Adrenal gland (tissue), 12 donors: ENCODE measurements around the gene ZNF469. TPM values are rescaled to one million over a fixed set of nuclear protein-coding genes. Genes with fewer than 3 reads are reported as not detected.

Source experiments
- DNase-seq, 7 donors: peaks; one replicate each; pipeline ENCODE4 v3.0.0-alpha.2; 2019 to 2020
- H3K27ac ChIP-seq, 5 donors: fragments of 200-600 bp; sonication (generic) in 4 of 5; 1 replicate in 3 of 5; 2 replicates in 2 of 5; pipeline versions ENCODE4 v1.5.1 to v1.8.0; 2016 to 2020; ENCODE audit warnings: mild to moderate bottlenecking in 1 of 5
- H3K27me3 ChIP-seq: fragments of 200-600 bp; 2 replicates; pipeline ENCODE4 v1.8.0; 2021
- H3K36me3 ChIP-seq, 2 donors: fragments of 200-600 bp; replicated peaks in 1 of 2; 1 replicate in 1 of 2; 2 replicates in 1 of 2; pipeline versions ENCODE4 v1.5.1 to v1.8.0; 2018 to 2022
- H3K4me1 ChIP-seq, 2 donors: fragments of 200-600 bp; replicated peaks in 1 of 2; 1 replicate in 1 of 2; 2 replicates in 1 of 2; pipeline versions ENCODE4 v1.5.1 to v1.8.0; 2018 to 2021
- H3K4me3 ChIP-seq, 4 donors: fragments of 200-600 bp; sonication (generic) in 3 of 4; one replicate each; pipeline ENCODE4 v1.5.1; 2016 to 2018
- H3K9me3 ChIP-seq, 3 donors: fragments of 200-600 bp; sonication (generic) in 1 of 3; replicated peaks in 1 of 3; 1 replicate in 2 of 3; 2 replicates in 1 of 3; pipeline versions ENCODE4 v1.5.1 to v1.8.0; 2016 to 2021
- POLR2A ChIP-seq, 2 donors: fragments of 450-650 bp; IDR thresholded peaks; one replicate each; pipeline ENCODE4 v1.6.1; 2017; ENCODE audit warnings: antibody characterized with exemption in 2 of 2, mild to moderate bottlenecking in 2 of 2, moderate library complexity in 1 of 2
- WGBS, 4 donors: extraction: QIAGEN DNeasy Blood & Tissue Kit in 2 of 4; methylation state at CpG; one replicate each; pipeline versions ENCODE4 v1.1.5 to v1.1.7; 2013 to 2017; 5-methylcytosine and 5-hydroxymethylcytosine counted together
- intact Hi-C, 2 donors: fragments of 100-400 bp; cut with DNase I; formaldehyde crosslinking; loops; one replicate each; pipeline versions ENCODE4 v1.14.1 to v1.15.0; 2022 to 2023
- polyA plus RNA-seq, 3 donors: library from polyadenylated mRNA; stranded (reverse); fragments of 200-250 nt in 2 of 3; fragments of 350-450 nt in 1 of 3; fragmentation: Illumina TruSeq in 1 of 3; extraction: RNeasy Lipid Tissue Mini Kit (QIAGEN cat#74804) in 1 of 3; gene quantifications; one replicate each; pipeline ENCODE4 v1.2.3, GENCODE V29; 2013 to 2014
- total RNA-seq, 9 donors: library from RNA; depleted of rRNA in 4 of 9; stranded (reverse); fragments of >200 nt in 4 of 9; fragments of 120-200 nt in 1 of 9; fragmentation: NEBNext Ultra II Directional in 1 of 9; extraction: Animal tissue kit (Norgen Biotek cat#: 25700) in 1 of 9; gene quantifications; one replicate each; pipeline versions ENCODE4 v1.1.0 to v1.2.4, GENCODE V29; 2013 to 2023
- TF ChIP-seq, protein P1 (sequence below), 6 experiments: fragments of 450-650 bp in 4 of 6; fragments of 200-600 bp in 2 of 6; sonication (generic) in 1 of 6; IDR thresholded peaks; 1 replicate in 5 of 6; 2 replicates in 1 of 6; pipeline versions ENCODE4 v1.5.1 to v1.8.0; 2016 to 2021; ENCODE audit warnings: antibody characterized with exemption in 6 of 6, mild to moderate bottlenecking in 2 of 6, moderate library complexity in 1 of 6
- donor health status: healthy with polysubstance abuse.
- donor health status: Bipolar disorder and iron deficiency.
- donor health status: DM: yes; HTN: yes; CAD: no.
- donor health status: DM: no; HTN: no; CAD: no.
- donor health status: DM: no; HTN: no; CAD: no.
- donor health status: DM: yes; HTN: yes; CAD: no.

ZNF469 gene
- total and polyA plus RNA-seq, 12 donors, result 0.18 to 5.7 (median 1.9) TPM

DNA sequence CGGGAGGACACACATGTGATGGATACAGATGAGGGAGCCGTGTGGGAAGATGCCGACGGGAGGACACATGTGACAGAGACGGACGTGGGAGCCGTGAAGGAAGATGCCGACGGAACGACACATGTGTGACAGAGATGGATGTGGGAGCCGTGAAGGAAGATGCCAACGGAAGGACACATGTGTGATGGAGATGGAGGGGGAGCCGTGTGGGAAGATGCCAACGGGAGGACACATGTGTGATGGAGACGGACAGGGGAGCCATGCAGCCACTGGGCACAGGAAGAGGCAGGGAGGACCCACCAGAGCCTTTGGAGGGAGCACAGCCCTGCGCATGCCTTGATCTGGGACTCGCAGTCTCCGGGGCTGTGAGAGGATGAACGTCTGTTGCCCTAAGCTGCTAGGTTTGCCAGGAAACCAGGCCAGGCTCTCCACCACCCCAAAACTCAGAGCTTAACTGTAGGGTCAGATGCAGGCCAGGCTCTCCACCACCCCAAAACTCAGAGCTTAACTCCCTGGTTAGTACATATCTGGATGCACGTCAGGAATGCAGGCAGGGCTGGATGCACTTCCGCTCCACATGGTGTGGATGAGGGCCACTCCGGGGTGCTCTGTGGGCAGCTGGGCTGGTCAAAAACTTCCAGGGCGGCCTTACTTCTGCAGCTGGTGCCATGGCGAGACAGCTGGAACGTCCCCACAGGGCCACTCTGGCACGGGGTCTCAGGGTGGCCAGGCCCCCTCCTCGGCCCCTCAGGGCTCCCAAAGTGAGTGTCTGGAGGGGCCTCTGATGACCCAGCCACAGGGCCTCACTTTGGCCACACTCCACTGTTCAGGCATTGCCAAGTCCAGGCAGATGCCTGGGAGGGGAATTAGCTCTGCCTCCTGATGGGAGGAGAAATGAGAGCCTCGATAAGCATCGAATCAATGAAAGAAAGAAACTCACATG, 47.7 kb upstream of the ZNF469 start:
- Histone ChIP-seq H3K27ac (no peak overlapping the region), H3K36me3 (no peaks in the 10 kb centered on the region), H3K9me3 (no peaks in the 10 kb centered on the region), H3K27me3 (no peaks in the 10 kb centered on the region), H3K4me3 (no peak overlapping the region), H3K4me1 (peaks cover 0 to 8% of the 10 kb centered on the region in 2 donors)
- DNase-seq, result no peak
- TF ChIP-seq, protein P1, sequence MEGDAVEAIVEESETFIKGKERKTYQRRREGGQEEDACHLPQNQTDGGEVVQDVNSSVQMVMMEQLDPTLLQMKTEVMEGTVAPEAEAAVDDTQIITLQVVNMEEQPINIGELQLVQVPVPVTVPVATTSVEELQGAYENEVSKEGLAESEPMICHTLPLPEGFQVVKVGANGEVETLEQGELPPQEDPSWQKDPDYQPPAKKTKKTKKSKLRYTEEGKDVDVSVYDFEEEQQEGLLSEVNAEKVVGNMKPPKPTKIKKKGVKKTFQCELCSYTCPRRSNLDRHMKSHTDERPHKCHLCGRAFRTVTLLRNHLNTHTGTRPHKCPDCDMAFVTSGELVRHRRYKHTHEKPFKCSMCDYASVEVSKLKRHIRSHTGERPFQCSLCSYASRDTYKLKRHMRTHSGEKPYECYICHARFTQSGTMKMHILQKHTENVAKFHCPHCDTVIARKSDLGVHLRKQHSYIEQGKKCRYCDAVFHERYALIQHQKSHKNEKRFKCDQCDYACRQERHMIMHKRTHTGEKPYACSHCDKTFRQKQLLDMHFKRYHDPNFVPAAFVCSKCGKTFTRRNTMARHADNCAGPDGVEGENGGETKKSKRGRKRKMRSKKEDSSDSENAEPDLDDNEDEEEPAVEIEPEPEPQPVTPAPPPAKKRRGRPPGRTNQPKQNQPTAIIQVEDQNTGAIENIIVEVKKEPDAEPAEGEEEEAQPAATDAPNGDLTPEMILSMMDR (IDR thresholded peaks at IDR 0.05), result no peak
- TF ChIP-seq POLR2A (IDR thresholded peaks at IDR 0.05), result no peak
- intact Hi-C loops, result no loop called here
- 87 to 94% (median 90%) methylated on average over 22 to 29 of the region's 29 CpGs for WGBS, 4 donors

DNA sequence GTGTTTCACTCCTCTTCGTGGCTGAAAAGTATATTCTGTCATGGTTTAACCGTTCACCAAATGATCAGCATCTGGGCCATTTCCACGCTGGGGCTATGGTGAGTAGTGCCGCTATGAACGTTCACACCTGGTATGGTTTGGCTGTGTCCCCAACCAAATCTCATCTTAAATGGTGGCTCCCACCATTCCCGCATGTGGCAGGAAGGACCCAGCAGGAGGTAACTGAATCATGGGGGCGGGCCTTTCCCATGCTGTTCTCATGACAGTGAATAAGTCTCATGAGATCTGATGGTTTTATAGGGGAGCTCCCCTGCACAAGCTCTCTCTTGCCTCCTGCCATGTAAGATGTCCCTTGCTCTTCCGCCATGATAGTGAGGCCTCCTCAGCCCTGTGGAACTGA, 45.7 kb upstream of the ZNF469 start:
- no peaks in the 10 kb centered on the region for H3K27me3 ChIP-seq
- no peak overlapping the region for H3K4me3 ChIP-seq
- no peak overlapping the region for H3K27ac ChIP-seq
- TF ChIP-seq POLR2A (IDR thresholded peaks at IDR 0.05), result no peak
- TF ChIP-seq, protein P1 (IDR thresholded peaks at IDR 0.05), result no peak
- 85 to 96% (median 94%) methylated on average over 8 of the region's 8 CpGs for WGBS, 4 donors
- no peak for DNase-seq
- no peaks in the 10 kb centered on the region for H3K9me3 ChIP-seq
- H3K4me1 ChIP-seq, result peaks cover 0 to 6% of the 10 kb centered on the region in 2 donors
- no peaks in the 10 kb centered on the region for H3K36me3 ChIP-seq
- intact Hi-C loops, result no loop called here

DNA sequence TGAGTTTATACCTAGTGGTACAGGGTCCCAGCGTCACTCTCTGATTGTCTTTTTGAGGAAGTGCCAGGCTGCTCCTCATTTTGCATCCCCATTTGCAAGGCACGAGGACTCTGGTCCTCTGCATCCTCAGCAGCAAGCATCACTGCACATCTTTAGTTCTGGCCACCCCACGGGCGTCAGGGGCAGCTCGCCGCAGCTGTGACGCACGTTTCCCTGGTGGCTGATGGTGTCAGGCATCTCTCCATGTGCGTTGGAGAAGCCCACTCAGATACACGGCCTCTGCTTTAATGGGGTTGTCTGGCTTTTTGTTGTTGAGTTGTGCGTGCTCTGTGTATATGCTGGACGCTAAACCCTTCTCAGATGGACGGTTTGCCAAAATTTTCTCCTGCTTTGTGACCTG, 45.2 kb upstream of the ZNF469 start:
- 88 to 94% (median 90%) methylated on average over 13 of the region's 13 CpGs for WGBS, 4 donors
- TF ChIP-seq POLR2A (IDR thresholded peaks at IDR 0.05), result no peak
- TF ChIP-seq, protein P1 (IDR thresholded peaks at IDR 0.05), result no peak
- intact Hi-C loops, result no loop called here

DNA sequence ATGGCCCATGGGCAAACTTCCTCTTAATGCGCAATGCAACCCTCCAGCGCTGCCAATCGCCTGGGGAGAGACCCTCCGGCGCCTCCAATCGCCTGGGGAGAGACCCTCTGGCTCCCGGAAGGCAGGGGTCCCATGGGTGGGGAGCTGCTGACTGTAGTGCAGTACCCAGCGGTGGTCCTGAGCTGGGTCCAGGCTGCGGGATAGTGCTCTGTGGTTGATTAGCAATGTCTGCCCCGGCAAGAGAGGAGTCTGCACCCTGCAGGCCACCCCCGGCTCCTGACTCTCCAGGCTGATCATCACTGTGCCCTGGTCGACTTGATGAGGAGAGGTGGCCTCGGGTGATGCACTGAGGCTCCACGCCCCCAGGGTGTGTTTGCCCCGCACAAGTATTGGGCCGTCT, 44.6 kb upstream of the ZNF469 start:
- H3K36me3 ChIP-seq, result no peaks in the 10 kb centered on the region
- H3K27me3 ChIP-seq, result no peaks in the 10 kb centered on the region
- no peak overlapping the region for H3K27ac ChIP-seq
- WGBS, 4 donors, result 76 to 98% (median 89%) methylated on average over 4 to 16 of the region's 16 CpGs
- intact Hi-C loops, result no loop called here
- no peak overlapping the region for H3K4me3 ChIP-seq
- H3K9me3 ChIP-seq, result no peaks in the 10 kb centered on the region
- DNase-seq, result no peak
- no peak for TF ChIP-seq POLR2A (IDR thresholded peaks at IDR 0.05)
- TF ChIP-seq, protein P1 (IDR thresholded peaks at IDR 0.05), result peak in 1 of 6 experiments; percentile 29
- no peaks in the 10 kb centered on the region for H3K4me1 ChIP-seq

More for the DNA sequence above, 45.2 kb upstream of the ZNF469 start:
- Histone ChIP-seq H3K36me3 (no peaks in the 10 kb centered on the region), H3K27me3 (no peaks in the 10 kb centered on the region), H3K4me3 (no peak overlapping the region), H3K9me3 (no peaks in the 10 kb centered on the region), H3K4me1 (peaks cover 0 to under 1% of the 10 kb centered on the region in 2 donors), H3K27ac (no peak overlapping the region)
- no peak for DNase-seq
